GM12872 (cell line): ENCODE measurements around the gene RPS6KA4.

Source experiments
- TF ChIP-seq, protein P1 (sequence below): IDR thresholded peaks from 3 replicates; pipeline ENCODE4 v1.5.1; 2011; ENCODE audit warnings: low read depth, mild to moderate bottlenecking, low read length, moderate library complexity; ENCODE audit not compliant: insufficient read depth

Gene RPS6KA4

DNA sequence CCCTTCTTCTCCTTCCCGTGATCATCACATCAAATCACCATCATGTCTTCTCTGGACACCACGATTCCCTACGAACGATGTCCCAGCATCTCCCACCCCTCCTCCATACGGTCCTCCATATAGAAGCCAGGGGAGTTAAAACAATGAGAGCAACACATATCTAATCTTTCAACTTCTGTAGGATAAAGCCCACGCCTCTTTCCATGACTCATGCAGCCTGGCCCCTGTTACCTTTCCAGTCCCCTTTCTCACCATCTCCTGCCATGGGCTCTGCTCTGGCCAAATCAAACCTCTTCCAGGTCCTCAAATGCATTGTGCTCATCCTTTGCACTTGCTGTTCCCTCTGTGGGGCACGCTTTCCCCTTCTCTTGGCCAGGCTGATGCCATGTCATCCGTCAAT is 23.6 kb downstream of the RPS6KA4 start:
- TF ChIP-seq, protein P1, sequence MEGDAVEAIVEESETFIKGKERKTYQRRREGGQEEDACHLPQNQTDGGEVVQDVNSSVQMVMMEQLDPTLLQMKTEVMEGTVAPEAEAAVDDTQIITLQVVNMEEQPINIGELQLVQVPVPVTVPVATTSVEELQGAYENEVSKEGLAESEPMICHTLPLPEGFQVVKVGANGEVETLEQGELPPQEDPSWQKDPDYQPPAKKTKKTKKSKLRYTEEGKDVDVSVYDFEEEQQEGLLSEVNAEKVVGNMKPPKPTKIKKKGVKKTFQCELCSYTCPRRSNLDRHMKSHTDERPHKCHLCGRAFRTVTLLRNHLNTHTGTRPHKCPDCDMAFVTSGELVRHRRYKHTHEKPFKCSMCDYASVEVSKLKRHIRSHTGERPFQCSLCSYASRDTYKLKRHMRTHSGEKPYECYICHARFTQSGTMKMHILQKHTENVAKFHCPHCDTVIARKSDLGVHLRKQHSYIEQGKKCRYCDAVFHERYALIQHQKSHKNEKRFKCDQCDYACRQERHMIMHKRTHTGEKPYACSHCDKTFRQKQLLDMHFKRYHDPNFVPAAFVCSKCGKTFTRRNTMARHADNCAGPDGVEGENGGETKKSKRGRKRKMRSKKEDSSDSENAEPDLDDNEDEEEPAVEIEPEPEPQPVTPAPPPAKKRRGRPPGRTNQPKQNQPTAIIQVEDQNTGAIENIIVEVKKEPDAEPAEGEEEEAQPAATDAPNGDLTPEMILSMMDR = no peak

DNA sequence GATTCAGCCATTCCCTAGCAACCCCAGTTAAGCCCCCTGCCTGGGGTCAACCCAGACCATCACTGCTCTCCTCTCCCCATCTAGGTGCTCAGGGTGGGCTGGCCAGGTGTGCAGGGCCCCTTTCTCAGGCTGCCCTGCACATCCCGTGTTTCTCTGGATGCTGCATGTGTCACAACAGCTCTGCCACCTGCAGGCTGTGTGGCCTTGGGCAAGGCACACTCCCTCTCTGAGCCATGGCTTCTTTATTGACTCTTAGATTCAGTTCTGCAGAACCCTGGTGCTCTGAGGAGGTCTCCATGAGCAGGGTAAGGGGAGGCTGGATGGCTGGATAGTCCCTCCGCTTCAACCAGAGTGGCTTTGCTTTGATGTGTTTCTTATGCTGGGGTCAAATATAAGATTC is 24.6 kb downstream of the RPS6KA4 start:
- TF ChIP-seq, protein P1 = no peak

DNA sequence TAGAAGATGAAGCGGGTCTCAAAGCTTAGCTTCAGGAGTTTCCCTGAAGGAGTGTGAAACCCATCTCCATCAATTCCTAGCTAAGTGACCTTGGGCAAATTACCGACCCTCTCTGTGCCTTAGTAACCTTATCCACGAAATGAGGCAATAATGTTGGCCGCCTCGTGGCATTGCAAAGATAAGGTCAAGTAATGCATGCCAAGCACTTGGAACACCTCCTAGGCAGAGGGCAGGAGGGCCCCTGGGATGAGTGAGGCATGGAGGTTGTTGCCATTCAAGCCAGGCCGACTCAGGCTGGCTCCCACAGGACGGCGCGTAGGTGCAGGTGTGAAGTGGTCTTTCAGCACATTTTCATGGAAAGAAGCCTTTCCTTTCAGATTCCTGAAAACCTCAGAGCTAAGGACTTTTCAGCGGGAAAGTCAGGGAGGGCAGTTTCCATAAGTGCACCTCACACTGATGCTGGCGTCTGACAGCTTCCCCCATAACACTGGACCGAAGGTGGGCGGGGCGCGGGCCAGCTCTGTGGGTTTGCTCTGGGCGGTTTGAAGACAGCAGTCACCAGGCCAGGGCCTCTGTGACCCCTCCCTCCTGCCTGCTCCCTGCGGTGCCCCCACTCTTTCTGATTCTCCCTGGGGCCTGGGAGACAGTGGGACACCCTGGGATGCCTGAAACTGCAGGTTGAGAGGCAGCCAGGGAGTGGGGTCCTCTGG is 25.2 kb downstream of the RPS6KA4 start:
- TF ChIP-seq, protein P1 = no peak

DNA sequence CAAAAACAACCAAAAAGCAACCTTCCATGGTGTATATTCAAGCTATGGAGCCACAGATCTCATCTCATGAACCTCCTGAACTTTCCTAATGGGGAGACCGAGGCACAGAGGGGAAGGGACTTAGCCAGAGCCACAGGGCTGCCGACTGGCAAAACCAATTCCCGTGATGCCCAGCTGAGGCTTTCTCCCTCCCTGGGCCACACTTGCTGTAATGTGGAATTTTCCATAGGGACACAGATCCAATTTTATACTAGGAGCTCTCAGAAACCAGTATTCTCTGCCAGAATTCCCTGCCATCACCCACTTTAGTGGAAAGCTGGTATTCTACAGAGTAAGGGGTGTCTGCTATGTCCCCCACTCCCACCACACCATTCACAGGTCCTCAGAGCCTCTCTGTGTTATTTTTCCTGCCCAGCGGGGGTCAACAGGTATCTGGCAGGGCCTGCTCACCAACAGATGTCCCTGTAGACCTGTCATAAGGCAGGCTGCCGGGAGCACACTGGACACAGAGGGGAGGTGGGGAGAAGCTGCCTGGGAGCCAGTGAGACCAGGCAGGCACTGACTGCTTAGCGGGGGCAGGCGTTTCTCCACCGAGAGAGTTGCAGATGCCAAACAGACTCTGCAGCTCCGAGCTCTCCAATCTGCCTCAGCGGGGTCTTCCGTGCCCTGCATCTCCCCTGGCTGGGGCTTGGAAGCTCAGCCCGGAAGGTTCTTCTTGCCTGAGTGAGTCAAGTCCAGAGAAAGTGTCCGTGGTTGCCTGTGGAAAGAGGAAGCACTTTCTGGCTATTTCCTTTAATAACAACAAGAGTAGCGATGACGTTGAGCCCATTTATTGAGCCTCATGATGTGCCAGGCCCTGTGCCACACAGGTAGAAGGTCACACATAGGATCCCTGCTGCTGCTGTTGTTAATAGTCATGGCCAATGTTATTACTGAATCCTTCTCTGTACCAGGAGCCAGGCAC is 26.3 kb downstream of the RPS6KA4 start:
- TF ChIP-seq, protein P1 = no peak

DNA sequence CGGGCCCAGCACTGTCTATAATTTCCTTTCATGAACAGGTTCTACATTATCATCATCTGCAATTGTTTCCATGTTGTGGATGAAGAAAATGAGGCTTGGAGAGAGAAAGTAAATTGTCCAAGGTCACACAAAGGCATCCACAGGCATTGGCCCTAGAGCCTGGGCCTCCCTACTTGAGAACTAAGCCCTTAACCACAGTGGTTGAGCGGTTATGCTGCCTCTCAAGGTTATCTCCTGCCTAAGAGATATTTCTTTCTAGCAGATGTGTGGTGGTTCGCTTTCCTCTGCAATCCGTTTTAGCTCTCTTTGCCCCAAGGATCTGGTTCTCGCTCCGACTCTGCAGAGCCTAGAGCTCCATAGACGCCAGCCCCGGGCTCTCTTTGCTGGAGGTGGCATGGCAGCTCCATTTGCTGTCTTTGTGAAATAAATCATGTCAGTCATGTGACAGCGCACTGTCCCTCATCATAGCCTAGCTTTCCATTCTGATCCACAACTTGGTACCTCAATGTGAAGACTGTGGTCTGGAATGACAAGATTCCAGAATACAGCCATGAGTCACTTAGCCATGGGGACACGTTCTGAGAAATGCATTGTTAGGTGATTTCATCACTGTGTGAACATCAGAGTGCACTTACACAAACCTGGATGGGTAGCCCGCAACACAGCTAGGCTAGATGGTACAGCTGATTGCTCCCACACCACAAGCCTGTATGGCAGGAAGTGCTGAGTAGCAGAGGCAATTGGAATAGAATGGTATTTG is 27.2 kb downstream of the RPS6KA4 start:
- TF ChIP-seq, protein P1 = no peak

DNA sequence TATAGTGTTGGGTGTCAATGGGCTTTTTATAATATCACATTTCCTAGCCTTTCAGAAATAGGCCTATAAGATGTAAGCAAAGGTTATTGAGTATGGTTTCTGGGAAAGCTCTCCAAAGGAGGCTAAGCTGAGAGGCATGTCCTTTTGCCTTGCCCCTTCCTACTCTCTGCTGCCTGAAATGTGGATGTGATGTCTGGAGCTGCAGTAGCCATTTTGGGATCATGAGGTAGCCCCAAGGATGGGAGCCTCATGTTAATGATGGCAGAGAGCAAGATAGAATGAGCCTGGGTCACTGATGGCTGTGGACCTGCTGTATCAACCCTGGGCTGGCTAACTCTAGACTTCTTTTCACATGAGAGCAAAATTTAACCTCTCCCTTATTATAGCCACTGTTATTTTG is 29.0 kb downstream of the RPS6KA4 start:
- TF ChIP-seq, protein P1 = no peak

DNA sequence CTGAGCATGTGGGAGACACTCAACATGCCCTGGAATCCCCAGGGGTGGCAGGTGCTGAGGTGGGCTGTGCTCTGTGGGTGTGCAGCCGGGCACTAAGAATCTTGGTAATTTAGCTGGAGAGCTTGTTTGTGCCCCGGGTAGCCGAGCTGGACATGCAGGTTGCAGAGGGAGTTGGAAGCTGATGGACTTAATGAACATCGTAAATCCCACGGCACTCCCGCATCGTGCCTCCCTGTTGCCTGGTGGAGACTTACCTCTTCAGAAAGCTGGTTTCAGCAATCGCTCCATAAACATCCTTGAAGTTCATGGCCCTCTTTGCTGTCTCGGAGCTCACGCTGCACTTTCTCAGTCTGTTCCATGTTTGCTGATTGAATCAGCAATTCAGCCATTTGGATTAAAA is 29.9 kb downstream of the RPS6KA4 start:
- TF ChIP-seq, protein P1 = no peak
